ENCODE results near the gene ZNF140. TPM values are rescaled to one million over a fixed set of nuclear protein-coding genes. Genes with fewer than 3 reads are reported as not detected.

The ZNF140 gene
- total and polyA plus RNA-seq, 2 of the 13 experiments (the other 11 are each of a cell fraction or from before 2014, with no cell fraction given) = 8.7 to 13.5 TPM

DNA sequence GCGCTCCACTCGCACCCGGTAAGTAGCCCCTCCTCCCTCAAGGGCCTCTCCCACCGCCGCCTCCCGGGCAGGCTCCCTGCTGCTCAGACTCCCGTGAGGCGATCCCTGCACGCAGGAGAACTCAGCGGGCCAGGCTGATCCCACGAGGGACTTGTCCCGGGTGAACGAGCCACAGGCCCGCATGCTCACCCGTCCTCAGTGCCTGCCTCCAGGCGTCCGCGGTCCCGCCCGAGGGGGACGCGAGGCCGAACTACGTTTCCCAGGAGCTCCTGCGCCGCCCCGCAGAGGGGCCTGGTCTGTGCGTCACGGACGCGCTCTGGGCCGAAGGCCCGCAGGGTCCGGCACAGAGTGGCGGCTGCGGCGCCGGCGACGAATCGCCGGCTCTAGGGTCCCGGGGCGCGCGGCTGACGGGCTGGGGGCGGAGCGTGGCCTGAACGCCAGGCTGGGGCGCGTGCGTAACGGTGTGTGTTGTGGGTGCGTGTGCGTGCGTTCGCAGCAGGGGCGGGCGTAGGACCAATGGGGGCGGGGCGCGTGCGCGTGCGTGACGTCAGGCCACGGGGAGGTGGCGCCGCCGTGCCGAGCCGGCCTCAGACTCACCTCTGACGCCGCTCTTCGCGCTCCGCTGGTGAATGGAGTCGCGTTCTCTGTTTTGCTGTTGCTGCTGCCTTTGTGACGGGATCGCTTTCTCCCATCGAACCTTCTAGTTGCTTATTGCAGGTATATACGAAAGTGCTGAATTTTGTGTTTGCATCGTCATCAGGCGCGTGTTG is 49.5 kb downstream of the ZNF140 start, which contains the start of the genes ZNF10 and ZNF891 (continued):
- TF ChIP-seq GMEB1 (CRISPR knock-in tag; IDR thresholded peaks at IDR 0.05; ENCODE audit: borderline replicate concordance) (peak; percentile 100), SMAD3 (CRISPR knock-in tag; IDR thresholded peaks at IDR 0.05) (peak; percentile 58; the same call in 1 of the 2 replicates)

- H4K20me1 ChIP-seq (ENCODE audit: insufficient read depth, low read length) = no peaks in the 10 kb centered on the region
- in situ Hi-C loops (cut with HindIII; ENCODE audit: extremely low pct_ligation_motif_present, low pct_unique_long_range_greater_than_20kb) = no loop called here
- H3K9ac ChIP-seq (ENCODE audit: insufficient read depth, low read depth, low read length) = peak overlapping the region; percentile 88
- H3K4me2 ChIP-seq (ENCODE audit: low read depth, low read length) = peak overlapping the region; percentile 84
- no peaks in the 10 kb centered on the region; a peak in 1 of 5 replicates for H3K27me3 ChIP-seq (ENCODE audit: control insufficient read depth in 1 of 2, insufficient read depth in 2 of 2, low read length in 2 of 2)
- TSS peak; percentile 87 for BruUV-seq (replicated peaks)
- 1% methylated on average over 17 of the region's 17 CpGs for WGBS (ENCODE audit: low lambda C conversion rate)
- H2AFZ ChIP-seq (ENCODE audit: low read length) = peak overlapping the region; percentile 37
- no peaks in the 10 kb centered on the region for H3K79me2 ChIP-seq (ENCODE audit: insufficient read depth, low read length)
- ATAC-seq = no peak
- CTCF ChIA-PET (ENCODE audit: low intra/inter-chr PET ratio, low total read pairs) = no interaction called here
- H3K4me1 ChIP-seq (ENCODE audit: insufficient read depth, low read length) = peaks cover 10% of the 10 kb centered on the region
- H3K27ac ChIP-seq (ENCODE audit: extremely low read length, insufficient read depth, low read length) = peak overlapping the region; percentile 90
- H3K36me3 ChIP-seq (replicated peaks in 1 of 2; ENCODE audit: control insufficient read depth in 1 of 2, insufficient read depth in 2 of 2, low read length in 2 of 2) = peaks cover 2 to 22% of the 10 kb centered on the region in 2 experiments; a peak in 4 of 5 replicates
- POLR2A ChIA-PET = interaction anchor here (1.5 to 1.8 kb wide), 2 partner anchors 51 kb away, joined by 13 to 25 read pairs; partner anchors contain the start of gene ZNF268
- intact Hi-C loops (cut with micrococcal nuclease; ENCODE audit: unreplicated experiment) = loop anchor here (1.0 kb wide), 1 partner anchor 50 kb away; the partner anchor contains the start of gene ZNF140
- no peak for FAIRE-seq
- H3K9me3 ChIP-seq (ENCODE audit: low read length) = peaks cover 56% of the 10 kb centered on the region
- peak overlapping the region; percentile 73 to 99 (median 96) for H3K4me3 ChIP-seq (replicated peaks in 1 of 3; ENCODE audit: insufficient read depth in 1 of 3, low read depth in 2 of 3, low read length in 3 of 3)
- no peak for DNase-seq (ENCODE audit: low spot score)
- TF ChIP-seq, protein P1, sequence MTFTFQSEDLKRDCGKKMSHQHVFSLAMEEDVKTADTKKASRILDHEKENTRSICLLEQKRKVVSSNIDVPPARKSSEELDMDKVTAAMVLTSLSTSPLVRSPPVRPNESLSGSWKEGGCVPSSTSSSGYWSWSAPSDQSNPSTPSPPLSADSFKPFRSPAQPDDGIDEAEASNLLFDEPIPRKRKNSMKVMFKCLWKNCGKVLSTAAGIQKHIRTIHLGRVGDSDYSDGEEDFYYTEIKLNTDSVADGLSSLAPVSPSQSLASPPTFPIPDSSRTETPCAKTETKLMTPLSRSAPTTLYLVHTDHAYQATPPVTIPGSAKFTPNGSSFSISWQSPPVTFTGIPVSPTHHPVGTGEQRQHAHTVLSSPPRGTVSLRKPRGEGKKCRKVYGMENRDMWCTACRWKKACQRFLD (CRISPR knock-in tag; IDR thresholded peaks at IDR 0.05; ENCODE audit: borderline replicate concordance) = no peak
- no peak for TF ChIP-seq GTF2F1 (IDR thresholded peaks at IDR 0.05; ENCODE audit: low read length)
- peak; percentile 6; the same call in 1 of the 2 replicates for TF ChIP-seq ZNF598 (CRISPR knock-in tag; IDR thresholded peaks at IDR 0.05; ENCODE audit: borderline replicate concordance)
- TF ChIP-seq, protein P2, sequence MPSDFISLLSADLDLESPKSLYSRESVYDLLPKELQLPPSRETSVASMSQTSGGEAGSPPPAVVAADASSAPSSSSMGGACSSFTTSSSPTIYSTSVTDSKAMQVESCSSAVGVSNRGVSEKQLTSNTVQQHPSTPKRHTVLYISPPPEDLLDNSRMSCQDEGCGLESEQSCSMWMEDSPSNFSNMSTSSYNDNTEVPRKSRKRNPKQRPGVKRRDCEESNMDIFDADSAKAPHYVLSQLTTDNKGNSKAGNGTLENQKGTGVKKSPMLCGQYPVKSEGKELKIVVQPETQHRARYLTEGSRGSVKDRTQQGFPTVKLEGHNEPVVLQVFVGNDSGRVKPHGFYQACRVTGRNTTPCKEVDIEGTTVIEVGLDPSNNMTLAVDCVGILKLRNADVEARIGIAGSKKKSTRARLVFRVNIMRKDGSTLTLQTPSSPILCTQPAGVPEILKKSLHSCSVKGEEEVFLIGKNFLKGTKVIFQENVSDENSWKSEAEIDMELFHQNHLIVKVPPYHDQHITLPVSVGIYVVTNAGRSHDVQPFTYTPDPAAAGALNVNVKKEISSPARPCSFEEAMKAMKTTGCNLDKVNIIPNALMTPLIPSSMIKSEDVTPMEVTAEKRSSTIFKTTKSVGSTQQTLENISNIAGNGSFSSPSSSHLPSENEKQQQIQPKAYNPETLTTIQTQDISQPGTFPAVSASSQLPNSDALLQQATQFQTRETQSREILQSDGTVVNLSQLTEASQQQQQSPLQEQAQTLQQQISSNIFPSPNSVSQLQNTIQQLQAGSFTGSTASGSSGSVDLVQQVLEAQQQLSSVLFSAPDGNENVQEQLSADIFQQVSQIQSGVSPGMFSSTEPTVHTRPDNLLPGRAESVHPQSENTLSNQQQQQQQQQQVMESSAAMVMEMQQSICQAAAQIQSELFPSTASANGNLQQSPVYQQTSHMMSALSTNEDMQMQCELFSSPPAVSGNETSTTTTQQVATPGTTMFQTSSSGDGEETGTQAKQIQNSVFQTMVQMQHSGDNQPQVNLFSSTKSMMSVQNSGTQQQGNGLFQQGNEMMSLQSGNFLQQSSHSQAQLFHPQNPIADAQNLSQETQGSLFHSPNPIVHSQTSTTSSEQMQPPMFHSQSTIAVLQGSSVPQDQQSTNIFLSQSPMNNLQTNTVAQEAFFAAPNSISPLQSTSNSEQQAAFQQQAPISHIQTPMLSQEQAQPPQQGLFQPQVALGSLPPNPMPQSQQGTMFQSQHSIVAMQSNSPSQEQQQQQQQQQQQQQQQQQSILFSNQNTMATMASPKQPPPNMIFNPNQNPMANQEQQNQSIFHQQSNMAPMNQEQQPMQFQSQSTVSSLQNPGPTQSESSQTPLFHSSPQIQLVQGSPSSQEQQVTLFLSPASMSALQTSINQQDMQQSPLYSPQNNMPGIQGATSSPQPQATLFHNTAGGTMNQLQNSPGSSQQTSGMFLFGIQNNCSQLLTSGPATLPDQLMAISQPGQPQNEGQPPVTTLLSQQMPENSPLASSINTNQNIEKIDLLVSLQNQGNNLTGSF (CRISPR knock-in tag; IDR thresholded peaks at IDR 0.05) = 0 out of 2 replicates have a peak, but pooled peaks have one; percentile 2
- TF ChIP-seq GFI1 (CRISPR knock-in tag; IDR thresholded peaks at IDR 0.05; ENCODE audit: borderline replicate concordance) = 0 out of 2 replicates have a peak, but pooled peaks have one; percentile 2
- TF ChIP-seq, protein P3, sequence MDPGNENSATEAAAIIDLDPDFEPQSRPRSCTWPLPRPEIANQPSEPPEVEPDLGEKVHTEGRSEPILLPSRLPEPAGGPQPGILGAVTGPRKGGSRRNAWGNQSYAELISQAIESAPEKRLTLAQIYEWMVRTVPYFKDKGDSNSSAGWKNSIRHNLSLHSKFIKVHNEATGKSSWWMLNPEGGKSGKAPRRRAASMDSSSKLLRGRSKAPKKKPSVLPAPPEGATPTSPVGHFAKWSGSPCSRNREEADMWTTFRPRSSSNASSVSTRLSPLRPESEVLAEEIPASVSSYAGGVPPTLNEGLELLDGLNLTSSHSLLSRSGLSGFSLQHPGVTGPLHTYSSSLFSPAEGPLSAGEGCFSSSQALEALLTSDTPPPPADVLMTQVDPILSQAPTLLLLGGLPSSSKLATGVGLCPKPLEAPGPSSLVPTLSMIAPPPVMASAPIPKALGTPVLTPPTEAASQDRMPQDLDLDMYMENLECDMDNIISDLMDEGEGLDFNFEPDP (CRISPR knock-in tag; conservative IDR thresholded peaks at IDR 0.05) = 0 out of 2 replicates have a peak, but pooled peaks have one; percentile 63
- TF ChIP-seq, protein P4, sequence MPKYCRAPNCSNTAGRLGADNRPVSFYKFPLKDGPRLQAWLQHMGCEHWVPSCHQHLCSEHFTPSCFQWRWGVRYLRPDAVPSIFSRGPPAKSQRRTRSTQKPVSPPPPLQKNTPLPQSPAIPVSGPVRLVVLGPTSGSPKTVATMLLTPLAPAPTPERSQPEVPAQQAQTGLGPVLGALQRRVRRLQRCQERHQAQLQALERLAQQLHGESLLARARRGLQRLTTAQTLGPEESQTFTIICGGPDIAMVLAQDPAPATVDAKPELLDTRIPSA (CRISPR knock-in tag; IDR thresholded peaks at IDR 0.05; ENCODE audit: borderline replicate concordance) = 0 out of 2 replicates have a peak, but pooled peaks have one; percentile 23
These were observed 50.0 kb downstream of the ZNF140 start for GRCh38 chr12:133130808-133131128.

All from HepG2 (cell line).